GM18508 (cell line): Measurements from ENCODE around the gene TFAP2A.

ENCODE experiments used
- ATAC-seq: cut with Tn5 transposase; IDR thresholded peaks from one replicate; pipeline ENCODE4 v1.9.1; 2021; ENCODE audit warnings: moderate number of reproducible peaks; ENCODE audit not compliant: insufficient read depth, unreplicated experiment

TFAP2A gene

DNA sequence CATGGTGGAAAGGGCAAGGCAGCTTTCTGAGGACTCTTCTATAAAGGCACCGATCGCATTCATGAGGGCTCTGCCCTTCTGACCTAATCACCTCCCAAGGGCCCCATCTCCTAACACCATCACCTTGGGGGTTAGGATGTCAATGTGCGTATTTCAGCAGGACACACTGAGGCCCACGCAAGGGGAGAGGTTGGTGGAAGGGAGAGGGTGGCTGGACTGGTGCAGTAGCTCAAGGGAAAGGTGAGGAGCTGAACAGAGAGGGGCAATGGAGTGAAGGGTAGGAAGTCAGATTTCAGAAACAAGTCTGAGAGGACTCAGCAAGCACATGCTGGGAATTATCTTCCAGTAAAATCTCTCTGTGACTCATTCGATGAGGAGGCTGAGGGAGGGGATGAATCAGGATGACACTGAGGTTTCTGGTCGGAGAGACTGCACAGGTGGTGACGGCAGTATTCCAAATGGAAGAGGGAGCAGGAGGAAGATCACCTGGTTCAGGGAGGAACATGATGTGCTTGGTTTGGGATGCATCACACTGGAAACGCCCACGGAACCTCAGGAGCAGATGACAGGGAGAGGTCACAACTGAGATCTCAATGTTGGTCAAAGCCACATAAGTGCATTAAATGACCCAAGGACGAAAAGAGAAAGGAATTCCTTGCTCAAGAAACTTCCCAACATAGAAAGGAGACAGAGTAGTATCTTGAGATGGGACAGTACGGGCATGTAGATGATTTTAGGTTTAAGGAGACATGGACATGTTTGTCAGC, 67.1 kb downstream of the TFAP2A start:
- no peak for ATAC-seq
